Ovary (tissue), 9 donors: ENCODE data around the gene P2RX2. TPM values are rescaled to one million over a fixed set of nuclear protein-coding genes. Genes with fewer than 3 reads are reported as not detected.
A peak's percentile ranks its signal among the peaks of the same experiment; 100 is the strongest.
"Not testable (repeated sequence)": the region's sequence is repeated elsewhere in the genome, so short reads cannot be mapped to it uniquely, and the experiment has no call there.

Experiments
- DNase-seq, 5 donors: peaks; one replicate each; pipeline ENCODE4 v3.0.0-alpha.2; 2019 to 2020
- H3K27ac ChIP-seq, 2 donors: fragments of 200-600 bp; one replicate each; pipeline versions ENCODE4 v1.5.1 to v1.8.0; 2019 to 2022
- H3K27me3 ChIP-seq: fragments of 200-600 bp; one replicate; pipeline ENCODE4 v1.8.0; 2022
- H3K36me3 ChIP-seq: fragments of 200-600 bp; sonication (generic); one replicate; pipeline ENCODE4 v1.5.1; 2019
- H3K4me1 ChIP-seq: one replicate; pipeline ENCODE4 v1.8.1; 2013; ENCODE audit warnings: mild to moderate bottlenecking, moderate library complexity; ENCODE audit not compliant: insufficient read depth
- H3K4me3 ChIP-seq: fragments of 200-600 bp; sonication (generic); one replicate; pipeline ENCODE4 v1.5.1; 2017
- H3K9me3 ChIP-seq, 2 donors: fragments of 200-600 bp in 1 of 2; sonication (generic) in 1 of 2; one replicate each; pipeline versions ENCODE4 v1.5.1 to v1.8.1; 2013 to 2019; ENCODE audit warnings: mild to moderate bottlenecking in 1 of 2, moderate library complexity in 1 of 2
- CTCF ChIP-seq, 3 donors: fragments of 450-650 bp in 2 of 3; fragments of 200-600 bp in 1 of 3; IDR thresholded peaks; one replicate each; pipeline versions ENCODE4 v1.5.1 to v1.8.0; 2016 to 2022; ENCODE audit warnings: antibody characterized with exemption in 3 of 3, mild to moderate bottlenecking in 1 of 3
- EP300 ChIP-seq: sonication (generic); formaldehyde crosslinking; IDR thresholded peaks from one replicate; pipeline ENCODE4 v1.6.1; 2017; ENCODE audit warnings: antibody characterized with exemption
- POLR2A ChIP-seq: fragments of 450-650 bp; IDR thresholded peaks from one replicate; pipeline ENCODE4 v1.6.1; 2017; ENCODE audit warnings: antibody characterized with exemption, mild to moderate bottlenecking, moderate library complexity
- WGBS, 3 donors: extraction: QIAGEN DNeasy Blood & Tissue Kit in 1 of 3; methylation state at CpG; one replicate each; pipeline versions ENCODE4 v1.1.5 to v1.1.7; 2013 to 2017; 5-methylcytosine and 5-hydroxymethylcytosine counted together
- intact Hi-C, 4 donors: fragments of 100-400 bp; cut with DNase I; formaldehyde crosslinking; loops; one replicate each; pipeline versions ENCODE4 v1.11.0 to v1.15.1; 2022 to 2023
- polyA plus RNA-seq, 2 donors: library from polyadenylated mRNA; stranded (reverse); fragments of 200-250 nt in 1 of 2; fragments of 350-450 nt in 1 of 2; fragmentation: Illumina TruSeq in 1 of 2; extraction: RNeasy Lipid Tissue Mini Kit (QIAGEN cat#74804) in 1 of 2; gene quantifications; one replicate each; pipeline ENCODE4 v1.2.3, GENCODE V29; 2013 to 2014
- total RNA-seq, 7 donors: library from RNA; depleted of rRNA in 2 of 7; stranded (reverse); fragments of >200 nt in 2 of 7; fragmentation: NEBNext Ultra II Directional in 3 of 7; extraction: Animal tissue kit (Norgen Biotek cat#: 25700) in 3 of 7; gene quantifications; one replicate each; pipeline versions ENCODE4 v1.1.0 to v1.2.4, GENCODE V29; 2016 to 2023
- donor health status: DM: no; HTN: no; CAD: no; lungs with moderate emphysema.
- donor health status: DM: no; HTN: no; CAD: no.
- donor health status: Bipolar disorder and iron deficiency.
- donor health status: DM: yes; HTN: yes; CAD: no.
- donor health status: DM: no; HTN: no; CAD: no.
- donor health status: DM: yes; HTN: yes; CAD: no.

P2RX2 gene
- total and polyA plus RNA-seq, 9 donors = 0.11 to 1.1 (median 0.45) TPM; not detected in 6

- Histone ChIP-seq H3K4me1 (no peaks in the 10 kb centered on the region), H3K4me3 (no peak overlapping the region), H3K36me3 (no peaks in the 10 kb centered on the region), H3K27ac (no peak overlapping the region), H3K9me3 (no peaks in the 10 kb centered on the region), H3K27me3 (no peaks in the 10 kb centered on the region)
- peak in 1 of 5 donors; percentile 50 for DNase-seq
- TF ChIP-seq POLR2A (no peak), EP300 (no peak), CTCF (IDR thresholded peaks at IDR 0.05) (no peak)
- WGBS, 3 donors = 64 to 71% (median 68%) methylated on average over 18 of the region's 18 CpGs
- intact Hi-C loops = no loop called here
Measured at GRCh38 chr12:132596016-132596415, 22.6 kb upstream of the P2RX2 start.

GRCh38 chr12:132597333-132598316 lies 21.0 kb upstream of the P2RX2 start:
- intact Hi-C loops = no loop called here
- H3K27ac ChIP-seq = no peak overlapping the region
- peak in 3 of 5 donors; percentile 58 to 83 (median 66) for DNase-seq
- WGBS, 3 donors = 5 to 6% (median 6%) methylated on average over 21 to 24 of the region's 58 CpGs
- peaks cover 2% of the 10 kb centered on the region for H3K4me1 ChIP-seq
- H3K9me3 ChIP-seq = no peaks in the 10 kb centered on the region
- H3K36me3 ChIP-seq = no peaks in the 10 kb centered on the region
- no peaks in the 10 kb centered on the region for H3K27me3 ChIP-seq
- no peak for TF ChIP-seq POLR2A
- TF ChIP-seq EP300 = no peak
- no peak for TF ChIP-seq CTCF (IDR thresholded peaks at IDR 0.05)
- no peak overlapping the region for H3K4me3 ChIP-seq

GRCh38 chr12:132599502-132599901 lies 19.1 kb upstream of the P2RX2 start:
- WGBS, 3 donors = 71 to 81% (median 80%) methylated on average over 6 of the region's 6 CpGs
- H3K36me3 ChIP-seq, H3K4me1 ChIP-seq, H3K27me3 ChIP-seq, intact Hi-C loops, H3K4me3 ChIP-seq, DNase-seq, H3K27ac ChIP-seq, H3K9me3 ChIP-seq: not testable (repeated sequence)

- peak overlapping the region; percentile 36 for H3K4me3 ChIP-seq
- peak overlapping the region in 1 of 2 donors; percentile 33 for H3K27ac ChIP-seq
- H3K9me3 ChIP-seq = no peaks in the 10 kb centered on the region
- no peaks in the 10 kb centered on the region for H3K36me3 ChIP-seq
- peaks cover 4% of the 10 kb centered on the region for H3K4me1 ChIP-seq
- no peaks in the 10 kb centered on the region for H3K27me3 ChIP-seq
- DNase-seq = peak; percentile 72 to 84 (median 78)
- intact Hi-C loops = loop anchor here in 2 of 4 donors (1.0 to 5.0 kb wide), 3 partner anchors 38 to 448 kb away; no protein-coding TSS in a partner anchor
- TF ChIP-seq CTCF (IDR thresholded peaks at IDR 0.05) (peak; percentile 50 to 71 (median 65)), EP300 (no peak), POLR2A (no peak)
- WGBS, 3 donors = 18 to 29% (median 23%) methylated on average over 45 of the region's 45 CpGs
Measured at GRCh38 chr12:132600048-132601032, 18.2 kb upstream of the P2RX2 start.
